ENCODE data around the gene NDUFS8. TPM values are rescaled to one million over a fixed set of nuclear protein-coding genes. Genes with fewer than 3 reads are reported as not detected.

NDUFS8 gene
- total and polyA plus RNA-seq, 2 of the 13 experiments (the other 11 are each of a cell fraction or from before 2014, with no cell fraction given), result 96.7 to 158 TPM

GRCh38 chr11:68038226-68038717, 7.8 kb downstream of the NDUFS8 start (continued):
- TF ChIP-seq ZNF280B (CRISPR knock-in tag; IDR thresholded peaks at IDR 0.05; ENCODE audit: borderline replicate concordance), result no peak
- 0 out of 2 replicates have a peak, but pooled peaks have one; percentile 81 for TF ChIP-seq HNRNPL (IDR thresholded peaks at IDR 0.05; ENCODE audit: low read depth, low read length)
- peak; percentile 69; the same call in 1 of the 2 replicates for TF ChIP-seq DR1 (CRISPR knock-in tag; IDR thresholded peaks at IDR 0.05)
- peak; percentile 77; the same call in 1 of the 2 replicates for TF ChIP-seq ZBTB43 (CRISPR knock-in tag; conservative IDR thresholded peaks at IDR 0.05)
- TF ChIP-seq ZNF383 (CRISPR knock-in tag; IDR thresholded peaks at IDR 0.05; ENCODE audit: borderline replicate concordance), result peak; percentile 89; the same call in 1 of the 2 replicates
- no peak for TF ChIP-seq ZNF615 (CRISPR knock-in tag; IDR thresholded peaks at IDR 0.05; ENCODE audit: borderline replicate concordance)
- peak; percentile 95 for TF ChIP-seq ZNF670 (CRISPR knock-in tag; IDR thresholded peaks at IDR 0.05; ENCODE audit: borderline replicate concordance)
- peak; percentile 97 to 98 for TF ChIP-seq NR2F1 (CRISPR knock-in tag; IDR thresholded peaks at IDR 0.05)
- no peak for TF ChIP-seq ZNF512 (CRISPR knock-in tag; IDR thresholded peaks at IDR 0.05)
- peak; percentile 67 for TF ChIP-seq PPARG (CRISPR knock-in tag; conservative IDR thresholded peaks at IDR 0.05)
- no peak for TF ChIP-seq PLSCR1 (CRISPR knock-in tag; IDR thresholded peaks at IDR 0.05; ENCODE audit: borderline replicate concordance)
- TF ChIP-seq PRDM10 (CRISPR knock-in tag; IDR thresholded peaks at IDR 0.05; ENCODE audit: low read depth), result peak; percentile 85
- peak; percentile 76 for TF ChIP-seq PHF20 (CRISPR knock-in tag; IDR thresholded peaks at IDR 0.05)
- TF ChIP-seq CREB1 (IDR thresholded peaks at IDR 0.05), result peak; percentile 85
- peak; percentile 79 for TF ChIP-seq CREB1 (CRISPR knock-in tag; IDR thresholded peaks at IDR 0.05)
